H9 (cell line): ENCODE results near the gene RSPO3. TPM values are rescaled to one million over a fixed set of nuclear protein-coding genes. Genes with fewer than 3 reads are reported as not detected.

Experiments used
- DNase-seq: peaks from one replicate; pipeline ENCODE4 v3.0.0-alpha.2; 2017
- H2AFZ ChIP-seq: one replicate; pipeline ENCODE4 v1.6.1; 2013; ENCODE audit warnings: mild to moderate bottlenecking, low read length, control low read depth, moderate library complexity
- H2AK5ac ChIP-seq: 2 replicates; pipeline ENCODE4 v1.6.1; 2013; ENCODE audit warnings: low read length, control low read depth, mixed read lengths; ENCODE audit not compliant: insufficient read length
- H2BK120ac ChIP-seq: one replicate; pipeline ENCODE4 v1.6.1; 2013; ENCODE audit warnings: low read depth, mild to moderate bottlenecking, low read length, control low read depth, inconsistent platforms; ENCODE audit not compliant: poor library complexity, severe bottlenecking
- H2BK12ac ChIP-seq: 2 replicates; pipeline ENCODE4 v1.6.1; 2013; ENCODE audit warnings: low read length, control low read depth, mixed read lengths, low read depth; ENCODE audit not compliant: insufficient read length
- H2BK15ac ChIP-seq: 2 replicates; pipeline ENCODE4 v1.6.1; 2013; ENCODE audit warnings: low read depth, low read length, control low read depth
- H2BK20ac ChIP-seq: one replicate; pipeline ENCODE4 v1.6.1; 2013; ENCODE audit warnings: low read depth, mild to moderate bottlenecking, low read length, control low read depth, inconsistent platforms; ENCODE audit not compliant: poor library complexity, severe bottlenecking
- H2BK5ac ChIP-seq: 2 replicates; pipeline ENCODE4 v1.6.1; 2013; ENCODE audit warnings: low read length, control low read depth, mixed read lengths; ENCODE audit not compliant: insufficient read length
- H3K14ac ChIP-seq: 2 replicates; pipeline ENCODE4 v1.6.1; 2013; ENCODE audit warnings: low read length, control low read depth; ENCODE audit not compliant: insufficient read depth
- H3K18ac ChIP-seq: 2 replicates; pipeline ENCODE4 v1.6.1; 2013; ENCODE audit warnings: low read depth, mild to moderate bottlenecking, mixed read lengths, low read length, control low read depth; ENCODE audit not compliant: insufficient read length
- H3K23ac ChIP-seq: 2 replicates; pipeline ENCODE4 v1.6.1; 2013; ENCODE audit warnings: low read length, control low read depth, mixed read lengths, low read depth; ENCODE audit not compliant: insufficient read length
- H3K23me2 ChIP-seq: 2 replicates; pipeline ENCODE4 v1.6.1; 2013; ENCODE audit warnings: low read depth, mild to moderate bottlenecking, mixed read lengths, low read length, control low read depth; ENCODE audit not compliant: insufficient read length, poor library complexity, severe bottlenecking
- H3K27ac ChIP-seq: 2 replicates; pipeline ENCODE4 v1.5.1; 2013; ENCODE audit warnings: low read length, control low read depth, mixed read lengths, low read depth; ENCODE audit not compliant: insufficient read length
- H3K27me3 ChIP-seq: 2 replicates; pipeline ENCODE4 v1.6.1; 2013; ENCODE audit warnings: low read length, control low read depth, inconsistent platforms; ENCODE audit not compliant: insufficient read depth
- H3K4ac ChIP-seq: 2 replicates; pipeline ENCODE4 v1.6.1; 2013; ENCODE audit warnings: low read depth, mild to moderate bottlenecking, control low read depth, inconsistent platforms, low read length, moderate library complexity
- H3K4me1 ChIP-seq: 2 replicates; pipeline ENCODE4 v1.6.1; 2013; ENCODE audit warnings: low read length, control low read depth, inconsistent platforms; ENCODE audit not compliant: insufficient read depth
- H3K4me2 ChIP-seq: 2 replicates; pipeline ENCODE4 v1.6.1; 2013; ENCODE audit warnings: low read length, control low read depth, mixed read lengths; ENCODE audit not compliant: insufficient read length, insufficient read depth
- H3K56ac ChIP-seq: 2 replicates; pipeline ENCODE4 v1.6.1; 2013; ENCODE audit warnings: low read depth, mild to moderate bottlenecking, mixed read lengths, low read length, control low read depth; ENCODE audit not compliant: insufficient read length
- H3K79me1 ChIP-seq: 2 replicates; pipeline ENCODE4 v1.6.1; 2013; ENCODE audit warnings: low read depth, mild to moderate bottlenecking, moderate library complexity, low read length, control low read depth, inconsistent platforms; ENCODE audit not compliant: insufficient read depth, poor library complexity, severe bottlenecking
- H3K79me2 ChIP-seq: 2 replicates; pipeline ENCODE4 v1.6.1; 2013; ENCODE audit warnings: low read length, control low read depth, inconsistent platforms; ENCODE audit not compliant: insufficient read depth
- H3K9ac ChIP-seq: 2 replicates; pipeline ENCODE4 v1.6.1; 2013; ENCODE audit warnings: low read length, control low read depth, mixed read lengths; ENCODE audit not compliant: insufficient read length; ENCODE audit errors: extremely low read depth
- H3K9me3 ChIP-seq: one replicate; pipeline ENCODE4 v1.6.1; 2013; ENCODE audit warnings: low read depth, low read length, inconsistent platforms; ENCODE audit not compliant: control insufficient read depth
- H3T11ph ChIP-seq: one replicate; pipeline ENCODE4 v1.6.1; 2013; ENCODE audit warnings: mild to moderate bottlenecking, low read length, control low read depth, inconsistent platforms
- H4K20me1 ChIP-seq: one replicate; pipeline ENCODE4 v1.6.1; 2013; ENCODE audit not compliant: control insufficient read depth, insufficient read length, insufficient read depth
- H4K5ac ChIP-seq: 2 replicates; pipeline ENCODE4 v1.6.1; 2013; ENCODE audit warnings: low read depth, mild to moderate bottlenecking, mixed read lengths, low read length, control low read depth; ENCODE audit not compliant: insufficient read length
- H4K8ac ChIP-seq: replicated peaks from 2 replicates; pipeline ENCODE4 v1.6.1; 2013; ENCODE audit warnings: low read length, control low read depth, mixed read lengths, low read depth; ENCODE audit not compliant: insufficient read length
- H4K91ac ChIP-seq: 2 replicates; pipeline ENCODE4 v1.6.1; 2013; ENCODE audit warnings: low read depth, mild to moderate bottlenecking, moderate library complexity, mixed read lengths, low read length, control low read depth; ENCODE audit not compliant: insufficient read length
- H3K27ac Mint-ChIP-seq, 3 experiments: 2 replicates in 2 of 3; 3 replicates in 1 of 3; pipeline ENCODE4 v1.8.0; 2020 to 2021; ENCODE audit warnings: mixed read lengths in 3 of 3, mild to moderate bottlenecking in 1 of 3, moderate library complexity in 1 of 3
- H3K27me3 Mint-ChIP-seq: 2 replicates; pipeline ENCODE4 v1.8.0; 2021; ENCODE audit warnings: low read depth, mild to moderate bottlenecking, moderate library complexity, mixed read lengths
- H3K36me3 Mint-ChIP-seq, 3 experiments: 2 replicates in 2 of 3; 3 replicates in 1 of 3; pipeline ENCODE4 v1.8.0; 2020 to 2021; ENCODE audit warnings: low read depth in 3 of 3, mixed read lengths in 3 of 3; ENCODE audit not compliant: insufficient read depth in 1 of 3
- H3K4me1 Mint-ChIP-seq, 2 experiments: 2 replicates each; pipeline ENCODE4 v1.8.0; 2020; ENCODE audit warnings: mixed read lengths in 2 of 2
- H3K4me3 Mint-ChIP-seq, 2 experiments: 2 replicates in 1 of 2; 3 replicates in 1 of 2; pipeline ENCODE4 v1.8.0; 2020 to 2021; ENCODE audit warnings: mild to moderate bottlenecking in 2 of 2, mixed read lengths in 2 of 2, moderate library complexity in 1 of 2
- H3K9me3 Mint-ChIP-seq, 2 experiments: 2 replicates in 1 of 2; 3 replicates in 1 of 2; pipeline ENCODE4 v1.8.0; 2020; ENCODE audit warnings: mild to moderate bottlenecking in 2 of 2, mixed read lengths in 2 of 2, moderate library complexity in 1 of 2
- CTCF ChIP-seq: fragments of 200-600 bp; sonication (generic); conservative IDR thresholded peaks from 3 replicates; pipeline ENCODE4 v1.8.0; 2021; ENCODE audit warnings: antibody characterized with exemption, mild to moderate bottlenecking
- WGBS: extraction: QIAGEN DNeasy Blood & Tissue Kit; methylation state at CpG from one replicate; pipeline ENCODE4 v1.1.7; 2013; ENCODE audit warnings: missing lambda C conversion rate, low lambda C conversion rate, mixed read lengths; ENCODE audit not compliant: insufficient read length; ENCODE audit errors: extremely low coverage; 5-methylcytosine and 5-hydroxymethylcytosine counted together
- total RNA-seq: library from RNA; stranded (reverse); gene quantifications from 2 replicates; pipeline ENCODE4 v1.2.1, GENCODE V29; 2021

RSPO3 gene
- total RNA-seq, 1 experiment from 2014 or later, result not detected

GRCh38 chr6:127154509-127154908, 36.0 kb downstream of the RSPO3 start:
- H2BK15ac ChIP-seq, result no peak overlapping the region
- no peak overlapping the region for H3K56ac ChIP-seq
- H3K4me1 ChIP-seq, result 0 out of 2 replicates have a peak, but pooled peaks cover 3% of the 10 kb centered on the region
- no peak overlapping the region for H4K5ac ChIP-seq
- H3K27me3 ChIP-seq, result no peaks in the 10 kb centered on the region
- no peaks in the 10 kb centered on the region for H4K20me1 ChIP-seq
- H2BK120ac ChIP-seq, result no peak overlapping the region
- no peaks in the 10 kb centered on the region for H3K9me3 ChIP-seq
- H2BK5ac ChIP-seq, result no peak overlapping the region
- no peaks in the 10 kb centered on the region for H3K79me2 ChIP-seq
- H3K23me2 ChIP-seq, result no peaks in the 10 kb centered on the region
- no peak overlapping the region for H4K8ac ChIP-seq
- H3K4ac ChIP-seq, result no peak overlapping the region
- no peak overlapping the region for H2AFZ ChIP-seq
- H2BK20ac ChIP-seq, result no peak overlapping the region
- Mint-ChIP-seq H3K27me3 (no peaks in the 10 kb centered on the region), H3K4me3 (no peak overlapping the region), H3K27ac (no peak overlapping the region), H3K36me3 (no peaks in the 10 kb centered on the region), H3K9me3 (no peaks in the 10 kb centered on the region), H3K4me1 (peaks cover 12% of the 10 kb centered on the region in 2 experiments)
- H3K23ac ChIP-seq, result no peak overlapping the region
- H3T11ph ChIP-seq, result no peak overlapping the region
- no peak overlapping the region for H2AK5ac ChIP-seq
- H3K27ac ChIP-seq, result no peak overlapping the region
- DNase-seq, result no peak
- H2BK12ac ChIP-seq, result no peak overlapping the region
- TF ChIP-seq CTCF, result no peak
- H3K14ac ChIP-seq, result no peak overlapping the region; the same call in 1 of the 2 replicates
- H3K9ac ChIP-seq, result no peak overlapping the region
- no peak overlapping the region for H3K4me2 ChIP-seq
- no peak overlapping the region for H3K18ac ChIP-seq
- no peak overlapping the region for H4K91ac ChIP-seq
- no peaks in the 10 kb centered on the region for H3K79me1 ChIP-seq
- no CpG with 5 or more reads among the region's 3 CpGs for WGBS
